NCI-H2107 treated with DMSO at 0.1 percent for 48 hours (cell line): ENCODE data around the gene AK5.
"Not testable (repeated sequence)": the region's sequence is repeated elsewhere in the genome, so short reads cannot be mapped to it uniquely, and the experiment has no call there.

Experiments used
- DNase-seq: peaks from one replicate; lab custom pipeline; 2025; ENCODE audit not compliant: unreplicated experiment; lab: John Stamatoyannopoulos, UW

AK5 gene

DNA sequence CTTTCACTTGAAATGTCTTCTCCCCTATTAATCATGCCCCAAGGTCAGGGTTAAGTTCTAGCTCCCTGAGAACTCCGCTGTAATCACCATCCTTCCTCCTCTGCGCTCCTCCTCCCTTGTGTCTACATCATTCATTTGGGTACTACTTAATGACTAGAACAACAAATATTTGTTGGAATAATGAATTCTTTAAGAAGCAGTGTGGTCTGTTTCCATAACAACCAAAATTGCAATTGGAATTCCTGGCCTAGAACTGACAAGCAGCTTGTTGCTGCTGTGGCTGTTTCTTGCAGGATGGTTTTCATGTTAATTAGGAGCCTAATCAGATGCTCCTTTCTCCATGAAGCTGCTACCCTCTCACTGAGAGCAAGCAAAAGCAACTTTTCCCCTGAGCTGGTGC lies 208.1 kb downstream of the AK5 start:
- no peak for DNase-seq

DNA sequence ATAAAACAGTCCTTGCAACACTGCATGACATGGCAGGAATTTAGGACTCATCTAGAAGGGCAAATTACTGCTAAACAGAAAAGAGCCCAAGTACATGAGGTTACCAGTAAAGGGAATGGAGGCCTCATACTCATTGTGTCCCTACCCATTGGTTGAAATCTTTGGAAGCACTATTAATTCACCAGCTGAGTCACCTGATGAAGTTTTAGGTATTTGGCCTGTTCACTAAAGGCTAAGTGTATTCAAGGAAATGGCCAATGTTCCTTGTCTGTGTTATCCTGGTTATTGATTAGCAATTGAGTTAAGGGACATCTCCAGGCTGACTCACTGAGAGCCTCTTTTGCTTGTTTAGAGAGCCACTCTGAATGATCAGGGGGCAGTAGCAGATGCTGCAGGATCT lies 212.2 kb downstream of the AK5 start:
- DNase-seq = no peak

DNA sequence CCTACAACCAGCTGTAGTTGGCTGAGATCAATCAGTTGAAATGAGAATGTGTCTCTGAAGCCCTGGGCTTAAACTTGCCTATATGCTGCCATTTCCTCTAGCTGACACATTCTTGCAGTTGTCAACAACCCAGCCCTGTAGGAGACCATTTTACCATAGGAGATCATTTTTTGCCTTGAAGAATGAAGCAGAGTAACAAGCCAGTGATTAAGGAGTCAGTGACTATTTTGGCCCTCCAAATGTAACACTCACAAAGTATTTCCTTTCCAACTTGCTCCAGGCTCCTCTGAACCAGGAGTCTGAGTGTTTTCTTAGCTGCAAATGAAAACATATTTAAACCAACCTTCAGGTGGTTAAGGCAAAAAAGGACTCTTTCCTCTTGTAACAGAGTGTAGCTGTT lies 217.1 kb downstream of the AK5 start:
- no peak for DNase-seq

DNA sequence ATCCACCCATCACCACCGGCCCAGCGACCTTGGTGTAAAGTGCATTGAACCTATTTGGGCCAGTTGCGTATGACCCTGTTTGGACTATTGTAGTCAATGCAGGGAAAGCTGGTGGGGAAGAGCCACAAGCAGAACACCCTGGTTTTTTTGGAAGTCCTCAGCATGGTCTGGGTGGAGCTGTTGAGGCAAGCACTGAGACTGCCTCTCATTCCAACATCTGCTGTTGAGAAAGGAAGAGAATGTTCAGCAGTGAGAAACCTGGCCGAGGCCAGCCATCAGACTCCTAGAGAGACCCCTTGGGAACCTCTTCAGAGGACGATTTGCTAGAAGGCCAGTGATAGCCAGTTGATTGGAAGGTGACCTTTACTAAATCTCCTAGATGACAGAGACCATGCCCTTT lies 217.6 kb downstream of the AK5 start:
- no peak for DNase-seq

DNA sequence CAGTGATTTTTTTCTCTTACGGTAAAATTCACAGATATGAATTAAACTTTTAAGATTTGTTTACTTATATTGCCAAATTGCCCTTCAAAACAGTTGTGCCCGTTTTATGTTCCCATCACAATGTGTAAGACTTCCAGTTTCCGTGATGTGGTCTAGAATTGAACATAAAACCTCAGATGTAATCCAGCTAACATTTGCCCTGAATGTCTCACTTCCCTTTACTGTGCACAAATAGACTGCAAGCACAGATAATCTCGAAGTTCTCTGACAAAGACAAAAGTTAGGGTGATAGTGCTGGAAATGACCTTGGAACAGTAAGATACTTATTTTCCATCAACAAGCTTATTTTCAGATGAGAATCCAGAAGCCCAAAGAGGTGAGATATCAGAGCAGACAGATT lies 223.2 kb downstream of the AK5 start:
- DNase-seq = no peak

DNA sequence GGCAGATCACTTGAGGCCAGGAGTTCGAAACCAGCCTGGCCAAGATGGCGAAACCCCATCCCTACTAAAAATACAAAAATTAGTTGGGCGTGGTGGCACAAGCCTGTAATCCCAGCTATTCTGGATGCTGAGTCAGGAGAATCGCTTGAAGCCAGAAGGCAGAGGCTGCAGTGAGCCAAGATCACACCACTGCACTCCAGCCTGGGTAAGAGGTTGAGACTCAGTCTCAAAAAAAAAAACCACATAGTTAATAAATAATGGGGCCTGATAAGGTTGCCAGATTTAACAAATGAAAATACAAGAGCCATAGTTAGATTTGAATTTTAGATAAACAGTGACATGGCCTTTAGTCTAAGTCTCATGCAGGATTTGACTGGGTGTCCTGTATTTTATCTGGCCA lies 225.0 kb downstream of the AK5 start:
- no peak for DNase-seq

DNA sequence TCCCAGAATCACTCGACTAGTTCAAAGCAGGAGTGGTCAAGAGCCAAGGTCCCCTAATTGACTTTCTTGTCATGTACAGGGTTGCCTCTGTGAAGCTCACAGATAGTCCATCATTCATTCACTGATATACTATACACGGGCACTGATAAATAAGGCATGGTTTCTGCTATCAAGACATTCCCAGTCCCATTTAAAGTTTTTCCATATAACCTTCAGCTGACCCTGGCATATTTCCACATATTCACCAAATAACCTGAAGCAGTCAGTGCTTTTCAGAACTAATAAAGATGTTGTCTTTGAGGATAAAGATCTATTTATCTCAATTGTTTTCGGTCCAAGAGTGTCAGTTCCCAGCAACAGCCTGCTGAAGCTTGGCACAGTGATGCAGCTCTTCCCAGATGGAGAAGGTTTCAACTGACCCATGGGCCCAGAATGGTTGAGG lies 227.3 kb downstream of the AK5 start:
- DNase-seq = no peak

DNA sequence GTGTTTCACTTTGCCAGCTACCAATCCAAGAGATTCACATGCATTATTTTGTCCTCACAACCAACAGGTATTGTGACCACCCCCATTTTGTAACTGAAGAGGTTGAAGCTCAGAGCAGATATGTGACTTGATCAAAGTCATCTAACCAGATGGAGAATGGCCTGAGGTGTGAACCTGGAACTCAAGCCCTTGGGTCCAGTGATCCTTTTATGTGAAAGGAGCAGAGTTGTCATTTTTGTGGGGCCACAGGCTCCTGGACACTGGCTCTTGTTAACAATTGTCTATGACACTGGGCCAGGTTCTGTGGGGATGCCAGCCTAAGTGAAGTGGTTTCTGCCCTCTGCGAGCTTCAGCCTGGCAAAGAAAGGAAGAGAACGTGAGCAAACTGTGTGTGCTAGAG lies 228.1 kb downstream of the AK5 start:
- no peak for DNase-seq

DNA sequence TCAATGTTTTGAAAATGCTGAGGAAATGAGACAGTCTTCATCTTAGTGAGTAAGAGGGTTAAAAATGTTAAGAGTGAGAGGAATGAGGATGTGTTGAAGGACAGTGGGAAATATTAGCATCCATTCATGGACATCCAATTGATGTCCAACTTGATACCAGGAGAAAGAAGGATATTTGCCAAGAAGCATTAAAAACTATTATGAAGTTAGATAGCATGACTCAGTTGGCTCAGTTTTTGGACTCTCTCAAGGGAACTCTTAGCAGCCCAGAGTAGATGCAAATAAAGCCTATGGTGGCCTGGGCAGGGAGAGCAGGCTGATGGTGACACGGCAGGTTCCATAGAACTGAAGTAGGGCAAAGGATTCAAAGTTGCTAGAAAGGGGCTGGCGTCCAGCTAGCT lies 229.6 kb downstream of the AK5 start:
- DNase-seq = no peak

DNA sequence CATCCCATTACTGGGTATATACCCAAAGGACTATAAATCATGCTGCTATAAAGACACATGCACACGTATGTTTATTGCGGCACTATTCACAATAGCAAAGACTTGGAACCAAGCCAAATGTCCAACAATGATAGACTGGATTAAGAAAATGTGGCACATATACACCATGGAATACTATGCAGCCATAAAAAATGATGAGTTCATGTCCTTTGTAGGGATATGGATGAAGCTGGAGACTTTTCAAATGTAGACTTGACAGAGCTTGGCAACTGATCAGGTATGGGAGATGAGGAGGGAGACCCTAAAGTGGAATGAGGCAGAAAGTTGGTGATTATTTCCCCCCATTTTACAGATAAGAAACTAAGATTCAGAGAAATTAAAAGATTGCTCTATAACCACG lies 230.8 kb downstream of the AK5 start:
- not testable (repeated sequence) for DNase-seq

DNA sequence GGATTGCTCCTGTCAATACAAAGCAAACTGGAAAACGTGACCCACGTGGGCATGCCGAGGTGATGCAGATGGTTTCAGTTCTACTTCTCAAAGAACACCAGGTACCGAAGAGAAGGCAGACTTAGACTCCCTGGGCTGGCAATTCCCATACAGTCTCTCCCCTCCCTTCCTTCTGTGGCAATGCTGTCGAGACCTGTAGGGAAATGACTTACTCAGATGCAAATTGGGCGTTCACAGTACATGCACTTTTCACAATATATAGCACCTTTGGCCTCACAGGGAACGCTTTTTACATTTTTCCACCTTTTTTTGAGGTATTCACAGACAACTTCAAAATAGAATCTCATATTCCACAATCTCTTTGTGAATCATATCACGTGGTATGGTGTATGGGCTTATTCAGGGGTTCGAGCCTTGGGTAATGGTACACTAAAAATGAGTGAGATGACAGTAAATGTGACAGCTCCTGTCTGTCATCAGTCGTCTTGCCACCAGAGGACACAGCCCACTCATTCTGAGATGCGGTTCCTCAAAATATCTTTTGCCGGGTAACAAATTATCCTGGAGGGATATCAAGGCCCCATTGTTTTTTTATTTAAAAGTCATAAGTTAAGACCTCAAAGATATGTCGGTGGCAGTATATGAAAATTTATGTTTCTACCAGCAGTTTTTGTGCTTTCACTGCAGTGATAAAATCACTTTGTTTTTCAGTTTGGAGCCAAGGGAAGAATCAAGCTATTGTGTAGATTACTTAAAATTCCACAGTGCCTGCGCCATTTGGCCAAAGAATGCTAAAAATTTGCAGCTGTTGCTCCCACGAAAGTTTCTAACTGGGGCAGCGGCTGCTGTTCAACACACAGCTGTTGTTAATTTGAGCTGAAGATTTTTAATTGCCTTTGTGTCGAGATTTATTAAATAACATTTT lies 232.3 kb downstream of the AK5 start:
- DNase-seq = no peak

DNA sequence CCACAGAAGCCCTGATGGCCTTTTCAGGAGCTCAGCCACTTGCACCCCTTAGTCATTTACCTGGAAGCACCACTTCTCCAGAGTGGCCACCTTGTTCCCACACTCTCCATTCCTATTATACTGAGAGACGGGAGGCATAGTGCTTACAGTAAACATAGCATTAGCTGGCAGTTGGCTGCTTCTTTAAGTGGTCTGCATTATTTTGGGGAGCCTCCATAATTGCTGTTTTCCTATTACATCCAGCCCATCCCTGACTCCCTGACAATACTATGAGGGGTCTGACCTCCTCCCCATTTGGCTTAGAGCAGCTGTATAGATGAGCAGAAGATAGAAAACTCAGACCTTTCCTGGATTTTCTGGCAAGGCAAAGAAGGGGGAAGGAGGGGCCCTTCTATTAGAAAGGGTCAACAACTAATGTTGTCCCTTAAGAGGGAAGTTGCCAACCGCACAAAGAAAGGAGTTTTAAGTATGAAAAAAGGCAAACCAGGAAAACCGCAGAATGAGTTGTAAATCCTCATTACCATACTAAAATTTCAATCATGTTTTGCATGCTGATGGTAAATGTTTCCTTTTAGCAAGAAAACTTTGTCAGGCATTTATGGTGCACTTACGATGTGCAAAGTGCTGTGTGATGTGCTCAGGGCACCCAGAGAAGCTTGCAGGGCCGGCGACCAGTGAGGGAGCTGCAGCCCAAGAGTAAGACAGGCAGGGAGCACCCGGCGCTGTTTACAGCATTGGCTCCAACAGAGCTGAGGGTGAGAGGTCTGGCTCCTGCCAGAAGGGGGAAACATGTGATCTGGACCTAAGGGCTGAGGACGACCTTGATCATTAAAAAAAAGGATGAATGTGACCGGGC lies 233.3 kb downstream of the AK5 start:
- no peak for DNase-seq

DNA sequence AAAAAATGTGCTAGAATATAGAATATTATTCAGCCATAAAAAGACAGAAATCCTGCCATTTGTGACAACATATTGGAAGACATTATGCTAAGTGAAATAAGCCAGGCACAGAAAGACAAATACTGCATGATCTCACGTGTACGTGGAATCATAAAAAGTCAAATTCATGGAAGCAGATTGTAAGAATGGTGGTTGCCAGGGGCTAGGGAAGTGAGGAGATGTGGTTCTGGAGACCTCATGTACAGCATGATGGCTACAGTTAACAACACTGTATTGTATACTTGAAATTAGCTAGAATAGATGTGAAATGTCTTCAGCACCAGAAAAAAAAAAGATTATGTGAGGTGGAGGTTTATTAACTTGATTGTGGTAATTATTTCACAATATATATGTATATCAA lies 234.3 kb downstream of the AK5 start:
- no peak for DNase-seq

DNA sequence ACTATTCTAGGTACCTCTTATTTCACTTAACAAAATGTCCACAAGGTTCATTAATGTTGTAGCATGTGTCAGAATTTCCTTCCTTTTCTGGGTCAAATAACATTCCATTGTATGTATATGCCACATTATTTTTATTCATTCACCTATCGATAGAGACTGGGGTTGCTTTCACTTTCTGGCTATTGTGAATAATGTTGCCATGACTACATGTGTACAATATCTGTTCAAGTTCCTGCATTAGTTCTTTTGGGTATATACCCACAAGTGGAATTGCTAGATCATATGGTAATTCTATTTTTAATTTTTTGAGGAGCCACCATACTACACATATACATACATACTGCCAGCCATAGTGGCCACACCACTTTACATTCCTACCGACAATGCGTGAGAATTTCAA lies 242.2 kb downstream of the AK5 start:
- no peak for DNase-seq

DNA sequence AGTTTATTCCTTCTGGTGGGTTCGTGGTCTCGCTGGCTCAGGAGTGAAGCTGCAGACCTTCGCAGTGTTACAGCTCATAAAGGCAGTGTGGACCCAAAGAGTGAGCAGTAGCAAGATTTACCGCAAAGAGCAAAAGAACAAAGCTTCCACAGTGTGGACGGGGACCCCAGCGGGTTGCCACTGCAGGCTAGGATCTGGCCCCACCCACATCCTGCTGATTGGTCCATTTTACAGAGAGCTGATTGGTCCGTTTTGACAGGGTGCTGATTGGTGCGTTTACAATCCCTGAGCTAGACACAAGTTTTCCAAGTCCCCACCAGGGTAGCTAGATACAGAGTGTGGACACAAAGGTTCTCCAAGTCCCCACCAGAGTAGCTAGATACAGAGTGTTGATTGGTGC lies 249.3 kb downstream of the AK5 start:
- DNase-seq = not testable (repeated sequence)

DNA sequence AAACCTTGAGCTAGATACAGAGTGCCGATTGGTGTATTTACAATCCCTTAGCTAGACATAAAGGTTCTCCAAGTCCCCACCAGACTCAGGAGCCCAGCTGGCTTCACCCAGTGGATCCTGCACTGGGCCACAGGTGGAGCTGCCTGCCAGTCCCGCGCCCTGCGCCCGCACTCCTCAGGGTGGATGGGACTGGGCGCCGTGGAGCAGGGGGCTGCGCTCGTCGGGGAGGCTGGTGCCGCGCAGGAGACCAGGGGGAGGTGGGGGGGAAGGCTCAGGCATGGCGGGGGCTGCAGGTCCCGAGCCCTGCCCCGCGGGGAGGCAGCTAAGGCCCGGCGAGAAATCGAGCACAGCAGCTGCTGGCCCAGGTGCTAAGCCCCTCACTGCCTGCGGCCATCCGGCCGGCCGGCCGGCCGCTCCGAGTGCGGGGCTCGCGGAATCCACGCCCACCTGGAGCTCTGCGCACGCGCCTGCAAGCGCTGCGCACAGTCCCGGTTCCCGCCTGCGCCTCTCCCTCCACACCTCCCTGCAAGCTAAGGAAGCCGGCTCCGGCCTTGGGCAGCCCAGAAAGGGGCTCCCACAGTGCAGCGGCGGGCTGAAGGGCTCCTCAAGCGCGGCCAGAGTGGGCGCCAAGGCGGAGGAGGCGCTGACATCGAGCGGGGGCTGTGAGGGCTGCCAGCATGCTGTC lies 249.9 kb downstream of the AK5 start:
- not testable (repeated sequence) for DNase-seq

DNA sequence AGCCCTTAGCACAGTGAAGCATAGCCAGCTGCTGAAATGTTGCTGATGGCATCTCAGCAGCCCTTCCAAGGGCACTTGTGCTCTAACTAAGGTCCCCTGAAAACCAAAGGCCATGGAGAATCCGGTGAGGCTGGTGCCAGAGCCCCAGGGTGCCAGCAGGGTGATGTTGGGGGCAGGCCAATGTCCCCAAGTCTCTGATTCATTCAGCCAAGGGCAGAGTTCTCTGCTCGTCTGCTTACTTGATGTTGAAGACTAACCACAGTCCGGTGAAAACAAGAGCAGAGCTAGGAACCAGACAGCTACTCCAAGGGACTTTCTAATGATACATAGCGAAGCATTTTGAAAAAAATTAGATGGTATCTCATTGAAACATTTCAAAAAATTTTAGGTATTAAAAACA lies 250.8 kb downstream of the AK5 start:
- no peak for DNase-seq

DNA sequence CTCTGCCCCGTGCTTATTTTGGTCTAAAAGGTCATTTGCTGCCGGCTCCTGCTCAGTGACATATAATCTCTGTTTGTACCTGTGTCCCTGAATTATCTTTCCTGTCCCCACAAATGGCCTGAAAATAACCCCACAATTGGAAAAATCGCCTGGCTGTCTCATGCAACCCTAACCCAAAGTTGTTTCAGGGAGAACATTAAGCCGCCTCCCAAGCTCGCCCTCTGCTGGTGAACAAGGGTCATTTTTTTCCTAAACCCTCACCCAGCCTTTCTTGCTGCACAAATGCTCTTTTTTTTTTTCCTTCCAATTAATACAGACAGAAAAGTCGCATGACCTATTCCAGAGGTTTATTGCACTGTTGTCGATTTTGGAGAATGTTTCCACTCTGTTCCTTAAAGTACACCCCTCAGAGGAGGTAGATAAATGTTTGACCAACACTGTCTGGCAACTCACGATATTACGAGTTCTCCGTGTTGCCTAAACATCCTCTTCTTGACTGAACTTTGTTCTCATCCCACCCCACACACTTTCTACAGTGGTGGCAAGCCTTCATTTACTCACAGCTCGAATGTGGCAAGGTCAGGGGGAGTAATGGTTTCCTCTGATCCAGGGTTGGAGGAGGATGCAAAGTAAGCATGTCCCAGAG lies 252.0 kb downstream of the AK5 start:
- DNase-seq = peak; percentile 41

DNA sequence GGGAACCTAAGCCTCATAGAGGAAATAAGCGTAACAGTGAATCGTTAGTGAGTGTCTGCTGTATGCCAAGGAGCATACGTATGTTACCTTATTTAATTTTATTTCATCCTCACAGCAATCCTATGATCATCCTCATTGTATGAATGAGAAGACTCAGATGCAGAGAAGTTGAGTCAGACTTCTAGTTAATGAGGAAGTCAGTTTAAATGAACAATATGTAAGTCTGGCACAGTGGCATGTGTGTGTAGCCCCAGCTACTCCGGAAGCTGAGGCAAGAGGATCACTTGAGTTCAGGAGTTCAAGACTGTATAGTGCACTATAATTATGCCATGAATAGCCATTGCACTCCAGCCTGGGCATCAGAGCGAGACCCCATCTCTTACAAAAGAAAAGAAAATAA lies 252.6 kb downstream of the AK5 start:
- DNase-seq = no peak

DNA sequence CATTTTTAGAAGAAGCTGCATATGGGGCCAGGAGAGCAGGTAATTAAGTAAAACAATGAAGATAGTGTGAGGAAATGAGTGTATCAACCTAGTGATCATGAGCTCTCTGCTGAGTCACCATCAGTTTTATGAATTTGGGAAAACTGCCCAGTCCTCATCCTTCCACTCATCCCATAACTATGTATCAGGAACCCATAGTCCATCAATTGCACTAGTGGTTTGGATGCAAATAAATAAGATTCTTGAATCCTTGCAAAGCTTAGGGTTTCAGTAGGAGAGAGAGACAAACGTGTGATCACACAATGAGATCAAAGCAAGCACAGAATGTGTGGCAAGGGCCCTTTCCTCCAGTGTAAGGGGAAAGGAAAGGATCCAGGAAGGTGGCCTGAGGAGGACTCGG lies 255.0 kb downstream of the AK5 start:
- no peak for DNase-seq

DNA sequence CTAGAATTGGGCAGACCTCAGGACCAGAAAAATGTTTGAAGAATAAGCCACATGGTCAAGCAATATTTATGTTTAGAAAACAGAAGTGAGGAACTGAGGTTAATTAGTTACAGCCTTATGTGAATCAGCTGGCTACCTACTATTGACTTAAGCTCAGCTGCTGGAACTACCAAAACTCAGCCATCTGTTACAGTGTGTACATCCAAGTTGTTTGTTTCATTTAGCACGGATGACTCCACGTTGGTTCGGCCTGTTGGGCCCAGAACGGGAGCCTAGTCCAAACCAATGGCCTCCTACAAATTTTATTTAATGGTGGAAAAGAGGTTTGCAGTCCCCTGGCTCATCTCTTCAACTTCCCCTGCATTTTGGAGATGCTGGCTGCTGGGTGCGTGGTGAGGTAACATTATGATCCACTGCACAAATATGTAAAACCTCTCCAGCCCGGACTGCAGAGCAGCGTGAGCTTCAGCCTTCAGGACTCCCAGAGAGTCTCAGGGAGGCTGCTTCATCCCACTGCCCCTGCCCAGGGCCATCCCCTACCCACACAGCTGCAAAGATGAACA lies 257.2 kb downstream of the AK5 start:
- no peak for DNase-seq
